HCT116 (cell line): ENCODE measurements around the gene SF3A2. TPM values are rescaled to one million over a fixed set of nuclear protein-coding genes. Genes with fewer than 3 reads are reported as not detected.

ENCODE experiments used
- ATAC-seq: fragments of 200-7000 bp; cut with Tn5 transposase; 2 replicates; pipeline ENCODE4 v1.9.1; 2020; ENCODE audit warnings: mild to moderate bottlenecking, moderate library complexity
- BruUV-seq: library from RNA; stranded (reverse); fragments of 400-500 nt; replicated peaks from 2 replicates; lab custom pipeline; 2021; lab: Mats Ljungman, UMichigan
- CTCF ChIA-PET: fragments of 300-600 bp; sonication (Branson Sonifier 250); formaldehyde crosslinking; loops from one replicate; lab custom pipeline; 2021; ENCODE audit warnings: antibody characterized with exemption; lab: Charles Lee
- POLR2A ChIA-PET: fragments of 300-600, 350-600 bp; sonication (Branson Sonifier 250); formaldehyde crosslinking; loops from one replicate; lab custom pipeline; 2021; ENCODE audit warnings: antibody characterized with exemption; lab: Charles Lee
- RAD21 ChIA-PET, 2 experiments: fragments of 300-600 bp; sonication (Branson Sonifier 250); formaldehyde crosslinking; loops; one replicate each; lab custom pipeline; 2023; ENCODE audit warnings: low total read pairs in 2 of 2; ENCODE audit not compliant: uncharacterized antibody in 2 of 2, unreplicated experiment in 2 of 2, low non-redundant PET in 1 of 2; lab: Charles Lee
- DNase-seq: peaks from one replicate; pipeline ENCODE4 v3.0.0-alpha.2; 2010; ENCODE audit warnings: low read depth, low spot score
- H2AFZ ChIP-seq: fragments of 200-600 bp; shearing (Covaris generic), sonication (generic); 2 replicates; pipeline ENCODE4 v1.6.1; 2017; ENCODE audit warnings: low read depth, mixed run types, mixed read lengths, antibody characterized with exemption, low read length; ENCODE audit not compliant: poor library complexity, severe bottlenecking
- H3K27ac ChIP-seq: 2 replicates; pipeline ENCODE4 v1.5.1; 2012; ENCODE audit warnings: low read depth, low read length
- H3K27me3 ChIP-seq: fragments of 200-600 bp; sonication (generic); 2 replicates; pipeline ENCODE4 v1.6.1; 2016; ENCODE audit warnings: mixed run types, low read length, mixed read lengths; ENCODE audit not compliant: insufficient read depth
- H3K36me3 ChIP-seq, 2 experiments: fragments of 200-500 bp in 1 of 2; fragments of 200-600 bp in 1 of 2; sonication (Bioruptor generic) in 1 of 2; sonication (generic) in 1 of 2; 2 replicates each; pipeline versions ENCODE4 v1.5.1 to v1.6.1; 2014 to 2016; ENCODE audit warnings: low read length in 2 of 2, inconsistent platforms in 1 of 2, mixed read lengths in 1 of 2, mixed run types in 1 of 2; ENCODE audit not compliant: insufficient read depth in 2 of 2, control insufficient read depth in 1 of 2
- H3K4me1 ChIP-seq, 2 experiments: fragments of 200-600 bp in 1 of 2; sonication (generic) in 1 of 2; 2 replicates each; pipeline versions ENCODE4 v1.5.1 to v1.6.1; 2012 to 2017; ENCODE audit warnings: low read length in 2 of 2, inconsistent platforms in 1 of 2, mild to moderate bottlenecking in 1 of 2, mixed read lengths in 1 of 2, mixed run types in 1 of 2, moderate library complexity in 1 of 2; ENCODE audit not compliant: insufficient read depth in 2 of 2, control insufficient read depth in 1 of 2
- H3K4me2 ChIP-seq: fragments of 200-600 bp; sonication (generic); 2 replicates; pipeline ENCODE4 v1.6.1; 2017; ENCODE audit warnings: mixed run types, low read length, mixed read lengths
- H3K4me3 ChIP-seq, 2 experiments: fragments of 200-600 bp in 1 of 2; sonication (generic) in 1 of 2; replicated peaks in 1 of 2; 2 replicates each; pipeline ENCODE4 v1.5.1; 2011 to 2016; ENCODE audit warnings: low read length in 2 of 2, control low read depth in 1 of 2, low read depth in 1 of 2, mild to moderate bottlenecking in 1 of 2, mixed read lengths in 1 of 2, mixed run types in 1 of 2
- H3K79me2 ChIP-seq: fragments of 200-600 bp; sonication (generic); 2 replicates; pipeline ENCODE4 v1.6.1; 2017; ENCODE audit warnings: mild to moderate bottlenecking, mixed run types, low read length, moderate library complexity, mixed read lengths; ENCODE audit not compliant: insufficient read depth
- H3K9ac ChIP-seq: fragments of 200-600 bp; sonication (generic); 2 replicates; pipeline ENCODE4 v1.6.1; 2016; ENCODE audit warnings: low read length, mixed read lengths
- H3K9me2 ChIP-seq: fragments of 200-600 bp; sonication (generic), shearing (Covaris generic); 2 replicates; pipeline ENCODE4 v1.6.1; 2017; ENCODE audit warnings: mixed run types, mild to moderate bottlenecking, moderate library complexity; ENCODE audit not compliant: insufficient read depth
- H3K9me3 ChIP-seq, 2 experiments: fragments of 200-500 bp in 1 of 2; fragments of 200-600 bp in 1 of 2; sonication (Bioruptor generic) in 1 of 2; sonication (generic) in 1 of 2; 2 replicates each; pipeline ENCODE4 v1.6.1; 2014 to 2017; ENCODE audit warnings: low read length in 2 of 2, mixed read lengths in 2 of 2, inconsistent platforms in 1 of 2, low read depth in 1 of 2, mild to moderate bottlenecking in 1 of 2, mixed run types in 1 of 2, moderate library complexity in 1 of 2; ENCODE audit not compliant: control insufficient read depth in 1 of 2, insufficient read depth in 1 of 2
- H4K20me1 ChIP-seq: fragments of 200-600 bp; sonication (generic), shearing (Covaris generic); 2 replicates; pipeline ENCODE4 v1.6.1; 2017; ENCODE audit warnings: mixed run types, mild to moderate bottlenecking, moderate library complexity; ENCODE audit not compliant: insufficient read depth
- CEBPB ChIP-seq: IDR thresholded peaks from 2 replicates; pipeline ENCODE4 v1.6.1; 2012; ENCODE audit warnings: low read depth
- EZH2phosphoT487 ChIP-seq: fragments of 200-600 bp; IDR thresholded peaks from 2 replicates; pipeline ENCODE4 v1.6.1; 2018; ENCODE audit warnings: antibody characterized with exemption, borderline replicate concordance
- FOSL1 ChIP-seq: IDR thresholded peaks from 2 replicates; pipeline ENCODE4 v1.6.1; 2012; ENCODE audit warnings: low read depth
- JUND ChIP-seq: IDR thresholded peaks from 2 replicates; pipeline ENCODE4 v1.6.1; 2012
- MAX ChIP-seq: IDR thresholded peaks from 2 replicates; pipeline ENCODE4 v1.6.1; 2012
- POLR2AphosphoS5 ChIP-seq: IDR thresholded peaks from 2 replicates; pipeline ENCODE4 v1.6.1; 2011; ENCODE audit warnings: mild to moderate bottlenecking, low read depth, low read length, moderate library complexity
- RAD21 ChIP-seq: IDR thresholded peaks from 2 replicates; pipeline ENCODE4 v1.6.1; 2012; ENCODE audit warnings: low read depth, mild to moderate bottlenecking
- SP1 ChIP-seq: IDR thresholded peaks from 2 replicates; pipeline ENCODE4 v1.6.1; 2012; ENCODE audit warnings: low read depth
- SRF ChIP-seq: IDR thresholded peaks from 2 replicates; pipeline ENCODE4 v1.6.1; 2012; ENCODE audit warnings: low read depth
- ZFX ChIP-seq: fragments of 450-650 bp; IDR thresholded peaks from 2 replicates; pipeline ENCODE4 v1.6.1; 2017
- intact Hi-C: fragments of 100-400 bp; cut with micrococcal nuclease; formaldehyde crosslinking; loops from 2 replicates; pipeline ENCODE4 v1.10.0; 2022
- total RNA-seq: library from RNA; stranded (reverse); gene quantifications from one replicate; pipeline ENCODE4 v1.2.1, GENCODE V29; 2021; ENCODE audit not compliant: unreplicated experiment
- TF ChIP-seq, protein P1 (sequence below), 3 experiments: fragments of 200-600 bp in 1 of 3; sonication (generic) in 1 of 3; IDR thresholded peaks in 2 of 3; conservative IDR thresholded peaks in 1 of 3; 2 replicates each; pipeline ENCODE4 v1.5.1; 2012 to 2017; ENCODE audit warnings: low read depth in 2 of 3, low read length in 2 of 3, antibody characterized with exemption in 1 of 3, borderline replicate concordance in 1 of 3, control low read depth in 1 of 3, mild to moderate bottlenecking in 1 of 3, mixed read lengths in 1 of 3, mixed run types in 1 of 3, moderate library complexity in 1 of 3; ENCODE audit not compliant: insufficient read depth in 1 of 3
- TF ChIP-seq, protein P2 (sequence below): IDR thresholded peaks from 2 replicates; pipeline ENCODE4 v1.6.1; 2012; ENCODE audit warnings: low read depth

The SF3A2 gene
- total RNA-seq, 1 experiment from 2014 or later = 166 TPM

- Histone ChIP-seq H3K4me3 (no peak overlapping the region), H3K27me3 (no peaks in the 10 kb centered on the region), H3K79me2 (peaks cover 36% of the 10 kb centered on the region), H4K20me1 (peaks cover 13% of the 10 kb centered on the region; the same call in 1 of the 2 replicates), H3K9ac (no peak overlapping the region), H3K4me2 (0 out of 2 replicates have a peak overlapping the region, but pooled peaks have one; percentile 8), H2AFZ (no peak overlapping the region), H3K36me3 (peaks cover 14 to 20% of the 10 kb centered on the region in 2 experiments; a peak in 2 of 4 replicates), H3K27ac (peak overlapping the region; percentile 24; the same call in 1 of the 2 replicates), H3K9me2 (no peaks in the 10 kb centered on the region), H3K4me1 (peaks cover 9 to 52% of the 10 kb centered on the region in 2 experiments), H3K9me3 (no peaks in the 10 kb centered on the region)
- ATAC-seq = no peak
- CTCF ChIA-PET = interaction anchor here (1.2 kb wide), 1 partner anchor 10 kb away, joined by 3 read pairs; no protein-coding TSS in a partner anchor
- TF ChIP-seq MAX (no peak), FOSL1 (no peak), SRF (no peak), POLR2AphosphoS5 (no peak), EZH2phosphoT487 (no peak), CEBPB (no peak)
- RAD21 ChIA-PET = no interaction called here
- BruUV-seq = no TSS peak
- intact Hi-C loops = loop anchor here (1.0 to 5.0 kb wide), 2 partner anchors 115 to 336 kb away; no protein-coding TSS in a partner anchor
- POLR2A ChIA-PET = no interaction called here
- DNase-seq = no peak
Observed at GRCh38 chr19:2275588-2276428, 39.2 kb downstream of the SF3A2 start.

DNA sequence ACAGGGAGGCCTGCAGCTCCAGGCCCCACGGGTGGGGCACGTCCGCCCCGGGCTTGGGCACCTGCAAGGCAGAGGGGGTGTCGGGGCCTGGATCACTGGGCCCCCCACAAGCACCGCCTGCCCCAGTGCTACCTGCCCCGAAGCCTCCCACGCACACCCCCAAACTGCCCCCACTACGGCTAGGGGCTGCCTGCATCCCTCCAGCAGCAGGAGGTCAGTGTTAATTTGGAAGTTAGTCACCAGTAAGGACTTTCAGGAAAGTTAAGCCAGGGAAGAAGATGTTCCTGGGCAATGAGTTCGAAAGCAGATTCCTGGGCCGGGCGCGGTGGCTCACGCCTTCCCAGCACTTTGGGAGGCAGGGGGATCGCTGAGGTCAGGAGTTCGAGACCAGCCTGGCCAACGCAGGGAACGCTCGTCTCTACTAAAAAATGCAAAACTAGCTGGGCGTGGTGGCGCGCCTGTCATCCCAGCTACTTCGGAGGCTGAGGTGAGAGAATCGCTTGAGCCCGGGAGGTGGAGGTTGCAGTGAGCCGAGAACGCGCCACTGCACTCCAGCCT is 39.9 kb downstream of the SF3A2 start:
- no TSS peak for BruUV-seq
- intact Hi-C loops = loop anchor here (5.0 kb wide), 1 partner anchor 336 kb away; no protein-coding TSS in a partner anchor
- peaks cover 9 to 45% of the 10 kb centered on the region in 2 experiments for H3K4me1 ChIP-seq
- H4K20me1 ChIP-seq = peaks cover 12% of the 10 kb centered on the region; the same call in 1 of the 2 replicates
- H3K27me3 ChIP-seq = no peaks in the 10 kb centered on the region
- no peak overlapping the region for H2AFZ ChIP-seq
- POLR2A ChIA-PET = no interaction called here
- CTCF ChIA-PET = no interaction called here
- H3K27ac ChIP-seq = peak overlapping the region; percentile 34; the same call in 1 of the 2 replicates
- DNase-seq (no peak), ATAC-seq (no peak)
- H3K4me2 ChIP-seq = peak overlapping the region; percentile 8; the same call in 1 of the 2 replicates
- peaks cover 12 to 16% of the 10 kb centered on the region in 2 experiments; a peak in 2 of 4 replicates for H3K36me3 ChIP-seq
- no peak overlapping the region for H3K4me3 ChIP-seq
- H3K9ac ChIP-seq = no peak overlapping the region
- H3K79me2 ChIP-seq = peaks cover 29% of the 10 kb centered on the region
- RAD21 ChIA-PET = no interaction called here
- no peaks in the 10 kb centered on the region for H3K9me2 ChIP-seq
- no peaks in the 10 kb centered on the region for H3K9me3 ChIP-seq
- no peak for TF ChIP-seq FOSL1
- TF ChIP-seq ZFX = no peak
- TF ChIP-seq, protein P1, sequence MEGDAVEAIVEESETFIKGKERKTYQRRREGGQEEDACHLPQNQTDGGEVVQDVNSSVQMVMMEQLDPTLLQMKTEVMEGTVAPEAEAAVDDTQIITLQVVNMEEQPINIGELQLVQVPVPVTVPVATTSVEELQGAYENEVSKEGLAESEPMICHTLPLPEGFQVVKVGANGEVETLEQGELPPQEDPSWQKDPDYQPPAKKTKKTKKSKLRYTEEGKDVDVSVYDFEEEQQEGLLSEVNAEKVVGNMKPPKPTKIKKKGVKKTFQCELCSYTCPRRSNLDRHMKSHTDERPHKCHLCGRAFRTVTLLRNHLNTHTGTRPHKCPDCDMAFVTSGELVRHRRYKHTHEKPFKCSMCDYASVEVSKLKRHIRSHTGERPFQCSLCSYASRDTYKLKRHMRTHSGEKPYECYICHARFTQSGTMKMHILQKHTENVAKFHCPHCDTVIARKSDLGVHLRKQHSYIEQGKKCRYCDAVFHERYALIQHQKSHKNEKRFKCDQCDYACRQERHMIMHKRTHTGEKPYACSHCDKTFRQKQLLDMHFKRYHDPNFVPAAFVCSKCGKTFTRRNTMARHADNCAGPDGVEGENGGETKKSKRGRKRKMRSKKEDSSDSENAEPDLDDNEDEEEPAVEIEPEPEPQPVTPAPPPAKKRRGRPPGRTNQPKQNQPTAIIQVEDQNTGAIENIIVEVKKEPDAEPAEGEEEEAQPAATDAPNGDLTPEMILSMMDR (IDR thresholded peaks at IDR 0.05 in 2 of 3, conservative IDR thresholded peaks at IDR 0.05 in 1 of 3; ENCODE audit: borderline replicate concordance in 1 of 3, insufficient read depth in 1 of 3, low read depth in 2 of 3, low read length in 2 of 3) = no peak
- TF ChIP-seq, protein P2, sequence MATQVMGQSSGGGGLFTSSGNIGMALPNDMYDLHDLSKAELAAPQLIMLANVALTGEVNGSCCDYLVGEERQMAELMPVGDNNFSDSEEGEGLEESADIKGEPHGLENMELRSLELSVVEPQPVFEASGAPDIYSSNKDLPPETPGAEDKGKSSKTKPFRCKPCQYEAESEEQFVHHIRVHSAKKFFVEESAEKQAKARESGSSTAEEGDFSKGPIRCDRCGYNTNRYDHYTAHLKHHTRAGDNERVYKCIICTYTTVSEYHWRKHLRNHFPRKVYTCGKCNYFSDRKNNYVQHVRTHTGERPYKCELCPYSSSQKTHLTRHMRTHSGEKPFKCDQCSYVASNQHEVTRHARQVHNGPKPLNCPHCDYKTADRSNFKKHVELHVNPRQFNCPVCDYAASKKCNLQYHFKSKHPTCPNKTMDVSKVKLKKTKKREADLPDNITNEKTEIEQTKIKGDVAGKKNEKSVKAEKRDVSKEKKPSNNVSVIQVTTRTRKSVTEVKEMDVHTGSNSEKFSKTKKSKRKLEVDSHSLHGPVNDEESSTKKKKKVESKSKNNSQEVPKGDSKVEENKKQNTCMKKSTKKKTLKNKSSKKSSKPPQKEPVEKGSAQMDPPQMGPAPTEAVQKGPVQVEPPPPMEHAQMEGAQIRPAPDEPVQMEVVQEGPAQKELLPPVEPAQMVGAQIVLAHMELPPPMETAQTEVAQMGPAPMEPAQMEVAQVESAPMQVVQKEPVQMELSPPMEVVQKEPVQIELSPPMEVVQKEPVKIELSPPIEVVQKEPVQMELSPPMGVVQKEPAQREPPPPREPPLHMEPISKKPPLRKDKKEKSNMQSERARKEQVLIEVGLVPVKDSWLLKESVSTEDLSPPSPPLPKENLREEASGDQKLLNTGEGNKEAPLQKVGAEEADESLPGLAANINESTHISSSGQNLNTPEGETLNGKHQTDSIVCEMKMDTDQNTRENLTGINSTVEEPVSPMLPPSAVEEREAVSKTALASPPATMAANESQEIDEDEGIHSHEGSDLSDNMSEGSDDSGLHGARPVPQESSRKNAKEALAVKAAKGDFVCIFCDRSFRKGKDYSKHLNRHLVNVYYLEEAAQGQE = no peak
- TF ChIP-seq POLR2AphosphoS5 = no peak
- TF ChIP-seq SRF = no peak
- TF ChIP-seq RAD21 = no peak
- no peak for TF ChIP-seq SP1
- TF ChIP-seq JUND = no peak
